ENCODE data around the gene RSRC1.
"Not testable (repeated sequence)": the region's sequence is repeated elsewhere in the genome, so short reads cannot be mapped to it uniquely, and the experiment has no call there.

RSRC1 gene

DNA sequence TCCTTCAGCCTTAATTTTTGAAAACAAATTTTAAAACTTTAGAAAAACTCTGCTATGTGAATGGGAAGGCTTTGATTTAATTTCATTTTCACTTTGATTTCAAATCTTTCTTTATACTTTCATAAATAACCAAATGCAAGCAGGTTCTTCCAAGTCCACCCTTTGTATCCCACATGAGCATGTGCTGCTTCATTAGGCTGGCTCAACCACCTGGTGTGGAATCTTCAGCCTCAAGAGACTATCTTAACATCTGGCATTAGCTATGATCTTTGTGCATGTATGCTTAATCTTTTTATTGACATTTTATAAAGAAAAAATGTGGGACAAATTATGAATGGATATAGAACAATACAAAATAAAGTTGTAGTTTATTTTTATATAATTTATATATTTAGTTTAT, 379.3 kb downstream of the RSRC1 start:
- no peaks in the 10 kb centered on the region for H3K4me1 Mint-ChIP-seq
- no peaks in the 10 kb centered on the region for H3K9me3 Mint-ChIP-seq
- no peak for ATAC-seq
- H3K27ac Mint-ChIP-seq = no peak overlapping the region
- no peak for DNase-seq (ENCODE audit: low spot score in 2 of 2)
- H3K4me3 Mint-ChIP-seq = no peak overlapping the region
- H3K36me3 Mint-ChIP-seq = no peaks in the 10 kb centered on the region

DNA sequence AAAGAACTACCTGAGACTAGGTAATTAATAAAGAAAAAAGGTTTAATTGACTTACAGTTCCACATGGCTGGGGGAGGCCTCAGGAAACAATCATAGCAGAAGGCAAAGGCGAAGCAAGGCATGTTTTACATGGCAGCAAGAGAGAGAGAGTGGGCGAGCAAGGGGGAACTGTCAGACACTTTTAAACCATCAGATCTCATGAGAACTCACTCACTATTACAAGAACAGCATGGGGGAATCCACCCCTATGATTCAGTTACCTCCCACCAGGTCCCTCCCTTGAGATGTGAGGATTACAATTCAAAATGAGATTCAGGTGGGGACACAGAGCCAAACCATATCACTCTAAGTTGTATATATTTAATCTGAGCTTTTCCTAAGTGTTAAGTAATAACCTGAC, 382.1 kb downstream of the RSRC1 start:
- ATAC-seq (no peak), DNase-seq (ENCODE audit: low spot score in 2 of 2) (no peak)
- H3K4me3 Mint-ChIP-seq = no peak overlapping the region
- no peaks in the 10 kb centered on the region for H3K4me1 Mint-ChIP-seq
- H3K36me3 Mint-ChIP-seq = no peaks in the 10 kb centered on the region
- H3K9me3 Mint-ChIP-seq = no peaks in the 10 kb centered on the region
- no peak overlapping the region for H3K27ac Mint-ChIP-seq

GRCh38 chr3:158492685-158493084, 382.8 kb downstream of the RSRC1 start:
- no peak overlapping the region for H3K4me3 Mint-ChIP-seq
- H3K9me3 Mint-ChIP-seq = peaks cover 1% of the 10 kb centered on the region
- no peaks in the 10 kb centered on the region for H3K4me1 Mint-ChIP-seq
- DNase-seq (ENCODE audit: low spot score in 2 of 2) (no peak), ATAC-seq (no peak)
- no peaks in the 10 kb centered on the region for H3K36me3 Mint-ChIP-seq
- H3K27ac Mint-ChIP-seq = no peak overlapping the region

DNA sequence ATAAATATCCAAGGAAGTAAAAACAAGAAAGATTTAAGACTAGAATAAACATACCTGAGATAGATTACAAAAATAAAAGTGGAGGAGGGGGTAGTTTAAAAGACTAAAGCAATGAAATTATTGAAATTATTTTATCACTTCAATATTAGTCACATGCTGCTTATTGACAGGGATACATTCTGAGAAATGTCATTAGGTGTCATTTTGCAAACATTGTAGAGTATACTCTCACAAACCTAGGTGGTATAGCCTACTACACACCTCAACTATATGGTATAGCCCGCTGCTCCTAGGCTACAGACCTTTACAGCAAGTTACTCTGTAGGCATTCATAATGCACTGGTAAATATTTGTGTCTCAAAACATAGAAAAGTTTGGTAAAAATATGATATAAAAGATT, 384.0 kb downstream of the RSRC1 start:
- Mint-ChIP-seq H3K36me3 (no peaks in the 10 kb centered on the region), H3K4me3 (no peak overlapping the region), H3K9me3 (peaks cover 8% of the 10 kb centered on the region), H3K4me1 (no peaks in the 10 kb centered on the region), H3K27ac (no peak overlapping the region)
- DNase-seq (ENCODE audit: low spot score in 2 of 2) (no peak), ATAC-seq (no peak)

DNA sequence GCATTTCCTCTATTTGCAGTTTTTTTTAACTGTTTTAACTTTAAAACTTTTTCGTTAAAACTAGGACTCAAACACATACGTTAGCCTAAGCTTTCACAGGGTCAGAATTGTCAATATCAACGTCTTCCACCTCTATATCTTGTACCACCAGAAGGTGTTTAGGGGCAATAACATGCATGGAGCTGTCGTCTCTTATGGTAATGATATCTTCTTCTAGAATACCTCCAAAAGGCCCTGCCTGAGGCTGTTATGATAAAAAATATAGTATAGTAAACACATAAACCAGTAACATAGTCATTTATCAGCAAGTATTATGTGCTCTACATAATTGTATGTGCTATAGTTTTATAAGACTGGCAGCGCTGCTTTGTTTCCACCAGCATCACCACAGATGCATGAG, 384.8 kb downstream of the RSRC1 start:
- H3K27ac Mint-ChIP-seq = no peak overlapping the region
- no peak for ATAC-seq
- H3K9me3 Mint-ChIP-seq = peaks cover 8% of the 10 kb centered on the region

GRCh38 chr3:158495398-158495902, 385.6 kb downstream of the RSRC1 start:
- H3K4me1 Mint-ChIP-seq; H3K9me3 Mint-ChIP-seq; H3K4me3 Mint-ChIP-seq; ATAC-seq; H3K27ac Mint-ChIP-seq; DNase-seq (ENCODE audit: low spot score in 2 of 2); H3K36me3 Mint-ChIP-seq: not testable (repeated sequence)

More for the DNA sequence above, 384.8 kb downstream of the RSRC1 start:
- DNase-seq (ENCODE audit: low spot score in 2 of 2) = no peak
- no peaks in the 10 kb centered on the region for H3K36me3 Mint-ChIP-seq
- no peaks in the 10 kb centered on the region for H3K4me1 Mint-ChIP-seq
- no peak overlapping the region for H3K4me3 Mint-ChIP-seq

DNA sequence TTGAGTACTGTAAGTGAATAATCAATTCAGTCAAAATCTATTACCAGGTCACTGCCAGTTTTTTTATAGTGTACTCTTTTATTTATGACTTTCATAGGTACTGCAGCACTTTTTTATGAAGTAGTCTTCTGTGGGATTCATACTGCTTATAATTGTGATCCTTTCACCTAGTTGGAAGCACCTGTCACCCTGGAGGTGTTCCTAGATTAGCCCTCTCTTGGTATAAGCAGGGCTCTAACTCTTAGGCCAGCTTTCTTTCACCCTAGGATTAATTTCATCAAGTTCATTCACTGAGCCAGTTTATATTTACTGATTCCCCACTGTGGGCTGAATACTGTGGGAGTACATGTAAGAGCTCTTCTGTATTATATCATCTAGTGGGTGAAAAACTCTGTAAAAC, 395.2 kb downstream of the RSRC1 start:
- DNase-seq (ENCODE audit: low spot score in 2 of 2) (no peak), ATAC-seq (no peak)
- Mint-ChIP-seq H3K27ac (no peak overlapping the region), H3K4me3 (no peak overlapping the region), H3K4me1 (no peaks in the 10 kb centered on the region), H3K36me3 (no peaks in the 10 kb centered on the region), H3K9me3 (peaks cover 8% of the 10 kb centered on the region)

- H3K4me1 Mint-ChIP-seq = no peaks in the 10 kb centered on the region
- ATAC-seq = no peak
These were observed 396.6 kb downstream of the RSRC1 start for GRCh38 chr3:158506456-158506855.

GRCh38 chr3:158508481-158508880, 398.6 kb downstream of the RSRC1 start:
- H3K4me1 Mint-ChIP-seq = no peaks in the 10 kb centered on the region

More at GRCh38 chr3:158506456-158506855, 396.6 kb downstream of the RSRC1 start:
- H3K4me3 Mint-ChIP-seq = no peak overlapping the region
- peaks cover 5% of the 10 kb centered on the region for H3K9me3 Mint-ChIP-seq
- DNase-seq (ENCODE audit: low spot score in 2 of 2) = no peak
- no peak overlapping the region for H3K27ac Mint-ChIP-seq
- H3K36me3 Mint-ChIP-seq = no peaks in the 10 kb centered on the region

GRCh38 chr3:158509891-158510290, 400.0 kb downstream of the RSRC1 start:
- Mint-ChIP-seq H3K9me3 (peaks cover 9% of the 10 kb centered on the region), H3K36me3 (no peaks in the 10 kb centered on the region), H3K27ac (no peak overlapping the region), H3K4me3 (no peak overlapping the region), H3K4me1 (no peaks in the 10 kb centered on the region)
- DNase-seq (ENCODE audit: low spot score in 2 of 2) = no peak
- no peak for ATAC-seq

More at GRCh38 chr3:158508481-158508880, 398.6 kb downstream of the RSRC1 start:
- Mint-ChIP-seq H3K36me3 (no peaks in the 10 kb centered on the region), H3K4me3 (no peak overlapping the region), H3K27ac (no peak overlapping the region), H3K9me3 (peaks cover 5% of the 10 kb centered on the region)
- DNase-seq (ENCODE audit: low spot score in 2 of 2) (no peak), ATAC-seq (no peak)

DNA sequence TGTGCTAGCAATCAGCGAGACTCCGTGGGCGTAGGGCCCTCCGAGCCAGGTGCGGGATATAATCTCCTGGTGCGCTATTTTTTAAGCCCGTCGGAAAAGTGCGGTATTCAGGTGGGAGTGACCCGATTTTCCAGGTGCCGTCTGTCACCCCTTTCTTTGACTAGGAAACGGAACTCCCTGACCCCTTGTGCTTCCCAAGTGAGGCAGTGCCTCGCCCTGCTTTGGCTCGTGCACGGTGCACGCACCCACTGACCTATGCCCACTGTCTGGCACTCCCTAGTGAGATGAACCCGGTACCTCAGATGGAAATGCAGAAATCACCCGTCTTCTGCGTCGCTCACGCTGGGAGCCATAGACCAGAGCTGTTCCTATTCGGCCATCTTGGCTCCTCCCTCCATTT, 406.8 kb downstream of the RSRC1 start:
- H3K36me3 Mint-ChIP-seq; ATAC-seq; H3K27ac Mint-ChIP-seq; DNase-seq (ENCODE audit: low spot score in 2 of 2); H3K4me1 Mint-ChIP-seq; H3K9me3 Mint-ChIP-seq; H3K4me3 Mint-ChIP-seq: not testable (repeated sequence)

GRCh38 chr3:158519776-158520175, 409.9 kb downstream of the RSRC1 start:
- ATAC-seq (no peak), DNase-seq (ENCODE audit: low spot score in 2 of 2) (no peak)
- Mint-ChIP-seq H3K9me3 (peaks cover 3% of the 10 kb centered on the region), H3K4me3 (no peak overlapping the region), H3K36me3 (no peaks in the 10 kb centered on the region), H3K27ac (no peak overlapping the region), H3K4me1 (no peaks in the 10 kb centered on the region)

DNA sequence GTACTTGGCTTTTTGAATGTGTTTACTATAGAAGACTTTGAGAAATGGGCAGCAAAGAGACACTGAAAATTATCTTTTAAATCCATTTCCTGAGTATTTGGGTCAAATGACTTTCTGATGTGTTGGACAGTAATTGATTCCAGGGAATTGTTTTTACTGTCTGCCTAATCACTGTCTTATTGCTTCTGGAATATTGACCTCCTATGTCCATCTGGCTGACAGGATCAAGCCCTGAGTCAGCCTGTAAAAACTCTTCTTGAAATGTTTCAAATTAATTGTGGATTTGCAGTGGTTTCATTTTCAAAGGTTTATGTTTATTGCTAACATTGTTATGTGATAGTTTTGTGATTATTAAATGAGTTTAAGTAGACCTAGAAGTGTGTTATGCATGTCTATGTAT, 410.5 kb downstream of the RSRC1 start:
- no peak for DNase-seq (ENCODE audit: low spot score in 2 of 2)
- no peaks in the 10 kb centered on the region for H3K4me1 Mint-ChIP-seq
- ATAC-seq = no peak
- no peak overlapping the region for H3K27ac Mint-ChIP-seq
- H3K36me3 Mint-ChIP-seq = no peaks in the 10 kb centered on the region
- H3K9me3 Mint-ChIP-seq = peaks cover 3% of the 10 kb centered on the region
- no peak overlapping the region for H3K4me3 Mint-ChIP-seq

GRCh38 chr3:158522221-158523136, 412.6 kb downstream of the RSRC1 start:
- no peak overlapping the region for H3K27ac Mint-ChIP-seq
- no peaks in the 10 kb centered on the region for H3K36me3 Mint-ChIP-seq
- ATAC-seq = no peak
- DNase-seq (ENCODE audit: low spot score in 2 of 2) = no peak
- H3K9me3 Mint-ChIP-seq = no peaks in the 10 kb centered on the region
- H3K4me3 Mint-ChIP-seq = no peak overlapping the region
- H3K4me1 Mint-ChIP-seq = no peaks in the 10 kb centered on the region

- no peak overlapping the region for H3K4me3 Mint-ChIP-seq
- no peaks in the 10 kb centered on the region for H3K36me3 Mint-ChIP-seq
- no peak for ATAC-seq
- H3K9me3 Mint-ChIP-seq = no peaks in the 10 kb centered on the region
- no peak overlapping the region for H3K27ac Mint-ChIP-seq
- no peaks in the 10 kb centered on the region for H3K4me1 Mint-ChIP-seq
- DNase-seq (ENCODE audit: low spot score in 2 of 2) = no peak
These were observed 418.3 kb downstream of the RSRC1 start for GRCh38 chr3:158528076-158528674.

DNA sequence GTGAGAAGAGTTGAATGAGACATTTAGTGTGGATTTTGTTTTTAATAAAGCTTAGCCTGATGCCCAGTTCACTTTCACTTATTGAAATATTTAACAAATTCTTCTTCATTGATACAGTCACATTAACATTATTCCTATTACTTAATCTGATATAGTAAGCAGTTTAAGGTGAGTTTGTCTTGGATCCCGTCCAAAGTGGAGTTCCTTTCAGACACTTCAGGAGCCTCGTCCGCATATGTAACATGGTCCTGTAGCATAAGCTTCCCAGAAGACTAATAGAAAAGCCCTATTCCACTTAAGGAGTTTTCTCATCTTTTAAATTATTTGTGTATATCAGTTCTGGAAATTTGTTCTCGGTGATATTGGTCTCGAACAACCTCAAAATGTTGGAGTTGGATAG, 421.4 kb downstream of the RSRC1 start:
- ATAC-seq (no peak), DNase-seq (ENCODE audit: low spot score in 2 of 2) (no peak)
- H3K4me3 Mint-ChIP-seq = no peak overlapping the region
- H3K4me1 Mint-ChIP-seq = no peaks in the 10 kb centered on the region
- H3K36me3 Mint-ChIP-seq = no peaks in the 10 kb centered on the region
- no peaks in the 10 kb centered on the region for H3K9me3 Mint-ChIP-seq
- H3K27ac Mint-ChIP-seq = no peak overlapping the region

Measured in stimulated activated effector memory CD8-positive, alpha-beta T cell treated with anti-CD3 and anti-CD28 coated beads, Interleukin-12 subunit alpha, Interleukin-12 subunit beta, amount 100 ng/mL, for 72 hours (primary cell).